K562 (cell line): ENCODE data around the gene TSPAN18.

Source experiments
- CTCF ChIP-seq, 3 experiments: IDR thresholded peaks in 2 of 3; conservative IDR thresholded peaks in 1 of 3; 2 replicates each; pipeline ENCODE4 v1.5.1; 2011 to 2012; ENCODE audit warnings: low read length in 3 of 3, mild to moderate bottlenecking in 3 of 3, control low read depth in 2 of 3, improper control_type of control experiment in 1 of 3, inconsistent platforms in 1 of 3, low read depth in 1 of 3, mixed read lengths in 1 of 3, moderate library complexity in 1 of 3; ENCODE audit not compliant: insufficient read depth in 2 of 3
- TRIM28 ChIP-seq: fragments of 450-650 bp; IDR thresholded peaks from 2 replicates; pipeline ENCODE4 v1.6.1; 2017

- TF ChIP-seq TRIM28 (no peak), CTCF (IDR thresholded peaks at IDR 0.05 in 2 of 3, conservative IDR thresholded peaks at IDR 0.05 in 1 of 3; ENCODE audit: insufficient read depth in 2 of 3, low read depth in 1 of 3, low read length in 3 of 3) (no peak)
Observed at GRCh38 chr11:44837661-44838060, 110.9 kb downstream of the TSPAN18 start.
